Lower lobe of right lung (tissue), 2 donors: ENCODE measurements around the gene GRXCR1. TPM values are rescaled to one million over a fixed set of nuclear protein-coding genes. Genes with fewer than 3 reads are reported as not detected.

Source experiments
- ATAC-seq, 2 donors: fragments of 200-7000 bp; cut with Tn5 transposase; one replicate each; pipeline ENCODE4 v1.9.1; 2020 to 2022; ENCODE audit warnings: mild to moderate bottlenecking in 2 of 2, moderate library complexity in 2 of 2
- DNase-seq: peaks from one replicate; pipeline ENCODE4 v3.0.0-alpha.2; 2020
- H3K27ac ChIP-seq: fragments of 200-600 bp; one replicate; pipeline ENCODE4 v1.8.0; 2022
- H3K27me3 ChIP-seq: fragments of 200-600 bp; one replicate; pipeline ENCODE4 v1.8.0; 2022; ENCODE audit warnings: low read depth
- H3K36me3 ChIP-seq: fragments of 200-600 bp; one replicate; pipeline ENCODE4 v1.8.0; 2022; ENCODE audit warnings: mild to moderate bottlenecking
- H3K4me1 ChIP-seq: fragments of 200-600 bp; one replicate; pipeline ENCODE4 v1.8.0; 2022
- H3K4me3 ChIP-seq: fragments of 200-600 bp; one replicate; pipeline ENCODE4 v1.8.0; 2022; ENCODE audit warnings: mild to moderate bottlenecking
- H3K9me3 ChIP-seq: fragments of 200-600 bp; one replicate; pipeline ENCODE4 v1.8.0; 2022
- intact Hi-C: fragments of 100-400 bp; cut with DNase I; formaldehyde crosslinking; loops from one replicate; pipeline ENCODE4 v1.11.0; 2022
- total RNA-seq: library from RNA; stranded (reverse); fragmentation: NEBNext Ultra II Directional; extraction: Animal tissue kit (Norgen Biotek cat#: 25700); gene quantifications from one replicate; pipeline ENCODE4 v1.2.1, GENCODE V29; 2021
- TF ChIP-seq, protein P1 (sequence below): fragments of 200-600 bp; IDR thresholded peaks from one replicate; pipeline ENCODE4 v1.8.0; 2022; ENCODE audit warnings: antibody characterized with exemption, mild to moderate bottlenecking
- donor health status: DM: no; HTN: yes; CAD: no; lungs with severe emphysema.

The GRXCR1 gene
- total RNA-seq, 1 donor from 2014 or later: not detected

DNA sequence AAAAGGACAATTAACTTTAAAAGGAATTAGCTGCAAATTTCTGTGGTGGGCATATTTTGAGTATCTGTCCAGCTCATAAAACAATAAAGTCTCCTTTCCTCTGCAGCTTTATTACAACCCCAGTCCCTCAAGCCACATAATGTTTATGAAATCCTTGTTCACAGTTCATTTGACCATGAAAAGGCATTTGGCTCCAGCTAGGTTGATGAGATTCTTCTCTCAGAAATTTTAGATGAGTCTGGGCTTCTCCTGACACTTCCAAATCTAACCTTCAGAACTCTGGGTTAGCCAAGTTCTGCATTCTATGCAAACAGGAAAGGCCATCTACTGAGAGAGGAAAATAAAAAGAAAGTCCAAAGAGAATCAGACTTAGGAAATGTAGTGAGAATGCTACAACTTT is 156.8 kb downstream of the GRXCR1 start:
- TF ChIP-seq, protein P1, sequence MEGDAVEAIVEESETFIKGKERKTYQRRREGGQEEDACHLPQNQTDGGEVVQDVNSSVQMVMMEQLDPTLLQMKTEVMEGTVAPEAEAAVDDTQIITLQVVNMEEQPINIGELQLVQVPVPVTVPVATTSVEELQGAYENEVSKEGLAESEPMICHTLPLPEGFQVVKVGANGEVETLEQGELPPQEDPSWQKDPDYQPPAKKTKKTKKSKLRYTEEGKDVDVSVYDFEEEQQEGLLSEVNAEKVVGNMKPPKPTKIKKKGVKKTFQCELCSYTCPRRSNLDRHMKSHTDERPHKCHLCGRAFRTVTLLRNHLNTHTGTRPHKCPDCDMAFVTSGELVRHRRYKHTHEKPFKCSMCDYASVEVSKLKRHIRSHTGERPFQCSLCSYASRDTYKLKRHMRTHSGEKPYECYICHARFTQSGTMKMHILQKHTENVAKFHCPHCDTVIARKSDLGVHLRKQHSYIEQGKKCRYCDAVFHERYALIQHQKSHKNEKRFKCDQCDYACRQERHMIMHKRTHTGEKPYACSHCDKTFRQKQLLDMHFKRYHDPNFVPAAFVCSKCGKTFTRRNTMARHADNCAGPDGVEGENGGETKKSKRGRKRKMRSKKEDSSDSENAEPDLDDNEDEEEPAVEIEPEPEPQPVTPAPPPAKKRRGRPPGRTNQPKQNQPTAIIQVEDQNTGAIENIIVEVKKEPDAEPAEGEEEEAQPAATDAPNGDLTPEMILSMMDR: no peak
- ATAC-seq: no peak
- intact Hi-C loops: no loop called here
- H3K36me3 ChIP-seq: no peaks in the 10 kb centered on the region
- no peak for DNase-seq
- H3K27ac ChIP-seq: no peak overlapping the region
- no peaks in the 10 kb centered on the region for H3K4me1 ChIP-seq
- no peaks in the 10 kb centered on the region for H3K9me3 ChIP-seq
- H3K27me3 ChIP-seq: no peaks in the 10 kb centered on the region
- H3K4me3 ChIP-seq: no peak overlapping the region

DNA sequence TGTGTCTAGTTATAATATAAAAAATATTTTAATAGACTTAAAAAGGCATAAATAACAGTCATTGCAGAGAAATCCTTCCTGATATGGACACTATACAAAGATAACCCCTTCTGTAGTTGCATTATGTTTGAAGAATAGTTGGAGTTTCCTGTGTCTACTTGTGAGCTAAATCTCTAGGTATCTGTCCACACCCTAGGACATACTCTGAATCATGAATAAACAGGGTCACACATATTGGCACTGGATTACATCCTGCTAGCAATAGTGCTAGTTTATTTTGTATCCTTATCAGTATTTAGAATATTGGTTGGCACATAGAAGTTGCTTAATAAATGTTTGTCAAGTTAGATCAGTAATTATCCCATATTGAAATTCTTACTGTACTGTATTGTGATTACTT is 173.9 kb downstream of the GRXCR1 start:
- H3K27me3 ChIP-seq: no peaks in the 10 kb centered on the region
- H3K4me1 ChIP-seq: no peaks in the 10 kb centered on the region
- H3K27ac ChIP-seq: no peak overlapping the region
- intact Hi-C loops: no loop called here
- no peaks in the 10 kb centered on the region for H3K9me3 ChIP-seq
- no peak overlapping the region for H3K4me3 ChIP-seq
- no peak for ATAC-seq
- TF ChIP-seq, protein P1: no peak
- no peaks in the 10 kb centered on the region for H3K36me3 ChIP-seq
- no peak for DNase-seq

- DNase-seq: no peak
- H3K27ac ChIP-seq: no peak overlapping the region
Observed at GRCh38 chr4:43071069-43071468, 178.6 kb downstream of the GRXCR1 start.

More at GRCh38 chr4:43071069-43071468, 178.6 kb downstream of the GRXCR1 start:
- TF ChIP-seq, protein P1: no peak
- H3K4me1 ChIP-seq: no peaks in the 10 kb centered on the region
- no peak overlapping the region for H3K4me3 ChIP-seq
- no peaks in the 10 kb centered on the region for H3K36me3 ChIP-seq
- no peak for ATAC-seq
- no peaks in the 10 kb centered on the region for H3K9me3 ChIP-seq
- intact Hi-C loops: no loop called here
- H3K27me3 ChIP-seq: no peaks in the 10 kb centered on the region

Other genes starting within 250 kb of the GRXCR1 start
- 84.7 TPM for gene ATP8A1, start 235.6 kb upstream of the GRXCR1 start, total RNA-seq